Measurements from ENCODE around the gene POLN.

The POLN gene

DNA sequence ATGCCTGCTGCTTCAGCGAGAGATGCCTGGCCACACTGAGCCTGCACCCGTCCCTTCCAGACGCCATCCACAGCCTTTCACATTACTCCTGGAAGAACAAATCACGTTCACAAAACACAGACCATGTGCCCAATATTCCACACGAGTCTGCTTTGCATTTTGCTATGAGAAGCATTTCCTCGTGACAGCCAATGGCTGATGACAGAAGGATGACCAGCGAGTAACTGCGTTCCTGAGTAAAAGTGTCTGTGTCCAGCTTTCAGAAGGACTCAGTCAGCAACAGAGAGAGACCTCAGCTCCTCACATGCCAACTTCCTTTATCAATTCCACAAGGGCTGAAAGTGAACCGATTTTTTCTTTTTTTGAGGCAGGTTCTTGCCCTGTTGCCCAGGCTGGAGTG lies 163.3 kb downstream of the POLN start:
- no peak for DNase-seq

DNA sequence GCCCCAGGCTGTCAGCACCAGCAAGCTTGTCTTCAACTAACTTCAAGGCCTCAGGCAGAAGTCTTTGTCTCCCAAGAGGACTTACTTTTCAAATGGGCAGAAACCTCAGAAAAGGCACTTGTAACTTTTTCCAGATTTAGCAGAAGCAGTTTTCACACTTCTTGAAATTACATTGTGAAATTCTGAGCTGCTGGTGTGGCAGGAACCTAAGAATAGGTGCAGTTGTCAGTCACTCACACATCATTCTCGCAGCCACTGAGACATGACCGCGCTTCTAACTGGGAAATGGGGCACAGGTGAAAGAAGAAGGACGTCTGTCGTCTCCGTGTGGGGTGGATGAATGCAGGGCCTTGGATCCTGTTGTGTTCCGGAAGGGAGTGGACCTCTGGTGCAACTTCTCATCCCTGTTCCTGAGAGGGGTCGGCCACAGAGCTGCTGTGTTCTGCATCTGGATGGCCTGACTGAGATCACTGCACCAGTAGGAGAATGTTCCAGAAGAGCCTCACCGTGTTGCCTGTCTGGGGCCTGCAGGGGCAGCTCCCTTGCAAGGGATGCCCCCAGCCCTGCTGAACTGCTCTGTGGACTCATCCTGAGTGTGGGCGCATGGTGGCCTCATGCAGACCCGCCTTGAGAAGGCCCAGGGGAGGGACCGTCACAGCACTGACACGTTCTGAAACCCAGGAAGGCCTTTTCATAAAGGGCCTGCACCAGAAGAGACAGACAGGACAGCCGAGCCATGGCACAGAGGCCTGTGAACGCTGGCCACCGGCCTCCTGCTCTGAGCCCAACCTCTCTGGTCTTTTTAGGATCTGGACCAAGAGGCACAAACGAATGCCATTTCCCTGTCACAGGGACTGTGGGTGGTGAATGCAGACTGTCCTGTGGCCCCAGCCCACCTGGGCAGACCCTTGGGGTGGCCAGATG lies 164.1 kb downstream of the POLN start:
- DNase-seq, result peak; percentile 11

DNA sequence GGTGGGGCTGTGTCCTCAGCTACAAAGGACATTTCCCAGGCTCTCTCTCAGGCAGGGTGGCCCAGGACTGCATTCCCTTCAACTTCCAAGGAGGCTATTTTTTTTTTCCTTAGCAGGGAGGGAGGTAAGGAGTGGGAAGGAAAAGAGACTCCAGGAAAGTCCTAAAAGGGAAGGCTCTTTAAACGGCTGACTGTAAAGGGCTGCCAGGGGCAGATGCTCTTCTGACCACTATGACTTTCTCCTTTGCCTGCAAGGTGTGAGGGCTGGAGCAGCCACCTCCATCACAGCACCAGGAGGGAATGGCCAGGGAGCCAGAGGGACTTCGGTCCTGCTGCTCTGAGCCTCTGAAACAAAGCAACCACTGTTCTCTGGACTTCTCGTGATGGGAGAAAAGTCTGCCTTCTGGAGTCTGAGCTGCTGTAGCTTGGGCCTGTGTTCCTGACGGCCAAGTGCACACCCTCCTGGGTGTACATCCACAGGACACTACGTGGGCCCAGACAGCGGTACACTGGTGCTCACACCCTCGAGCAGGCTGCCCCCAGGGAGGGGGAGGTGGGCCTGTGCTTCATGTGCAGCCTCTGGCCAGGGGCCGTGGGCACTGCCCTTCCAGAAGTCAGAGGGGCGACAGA lies 164.9 kb downstream of the POLN start:
- DNase-seq, result peak; percentile 12

DNA sequence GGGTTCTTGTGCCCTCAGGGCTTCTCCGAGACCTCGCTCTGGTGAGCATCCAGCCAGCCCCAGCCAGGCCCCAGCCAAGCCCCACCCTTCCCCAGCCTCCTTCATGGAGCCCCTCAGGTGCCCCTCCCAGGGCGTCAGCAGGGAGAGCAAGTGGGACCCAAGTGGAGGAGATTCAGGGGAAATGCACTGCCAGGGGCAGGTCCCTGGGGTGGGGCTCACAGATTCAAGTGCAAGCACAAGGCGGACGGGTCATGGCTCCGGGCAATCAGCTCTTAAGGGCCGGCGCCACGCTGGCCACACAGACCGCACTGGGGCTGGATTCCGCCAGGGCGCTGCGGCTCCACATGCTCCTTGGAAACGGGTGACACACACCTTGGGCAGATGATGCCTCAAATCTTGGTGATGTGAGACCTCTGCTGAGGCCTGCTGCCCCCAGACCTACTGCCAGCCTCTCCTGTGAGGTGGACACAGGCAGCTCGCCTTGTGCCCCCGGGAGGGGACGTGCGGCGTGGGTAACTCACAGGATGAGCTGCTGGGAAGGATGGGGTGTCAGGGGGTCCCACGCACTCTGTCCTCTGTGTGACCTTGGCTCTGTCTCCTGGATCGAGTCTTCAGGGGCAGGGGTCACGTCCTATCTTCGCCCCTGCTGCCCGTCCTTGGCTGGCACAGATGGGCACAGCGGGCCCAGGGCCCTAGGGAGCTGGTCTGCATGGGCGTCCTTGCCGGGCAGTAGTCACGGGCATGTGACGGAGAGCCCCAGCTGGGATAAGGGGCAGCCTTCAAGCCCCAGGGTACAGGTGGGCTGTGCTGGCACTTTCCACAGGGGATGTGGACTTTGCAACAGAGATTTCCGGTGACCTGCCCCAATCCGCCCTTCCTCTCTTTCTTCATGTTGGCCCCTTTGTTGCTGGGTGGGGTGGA lies 165.7 kb downstream of the POLN start:
- DNase-seq, result peak; percentile 6

DNA sequence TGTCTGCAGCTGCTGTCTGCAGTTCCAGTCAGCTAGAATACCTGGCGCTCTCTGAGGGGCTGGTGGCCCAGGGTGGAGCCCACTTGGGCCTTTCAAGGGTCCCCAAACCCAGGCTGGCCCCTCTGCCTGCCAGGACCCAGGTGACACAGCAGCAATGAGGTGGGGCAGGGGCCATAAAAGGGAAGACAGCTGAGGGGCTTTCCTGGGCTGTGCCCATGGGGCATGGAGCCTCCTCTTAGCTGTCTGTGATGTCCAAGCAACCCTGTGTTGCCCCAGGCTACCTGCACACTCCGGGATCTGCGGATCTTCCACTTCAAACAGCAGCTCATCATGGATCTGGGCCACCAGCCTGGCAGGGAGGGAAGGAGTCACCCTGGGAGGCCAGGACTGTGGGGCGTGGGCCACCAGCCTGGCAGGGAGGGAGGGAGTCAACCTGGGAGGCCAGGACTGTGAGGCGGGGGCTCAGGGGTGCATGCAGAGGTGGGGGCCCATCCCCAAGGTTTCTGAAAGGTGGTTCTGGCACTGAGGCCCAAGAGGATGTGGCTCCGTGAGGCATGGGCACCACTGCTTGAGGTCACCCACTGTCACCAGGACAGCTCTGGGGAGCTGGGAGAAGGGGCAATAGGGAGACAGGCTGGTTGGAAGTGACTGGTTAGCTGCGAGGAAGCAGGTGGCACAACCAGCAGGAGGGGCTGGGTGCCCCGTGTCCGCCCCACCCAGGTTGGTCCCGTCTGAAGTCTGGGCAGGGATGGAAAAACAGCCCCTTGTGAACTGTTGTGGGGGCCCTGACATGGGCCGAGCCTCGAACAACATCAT lies 166.5 kb downstream of the POLN start:
- DNase-seq, result peak; percentile 8

DNA sequence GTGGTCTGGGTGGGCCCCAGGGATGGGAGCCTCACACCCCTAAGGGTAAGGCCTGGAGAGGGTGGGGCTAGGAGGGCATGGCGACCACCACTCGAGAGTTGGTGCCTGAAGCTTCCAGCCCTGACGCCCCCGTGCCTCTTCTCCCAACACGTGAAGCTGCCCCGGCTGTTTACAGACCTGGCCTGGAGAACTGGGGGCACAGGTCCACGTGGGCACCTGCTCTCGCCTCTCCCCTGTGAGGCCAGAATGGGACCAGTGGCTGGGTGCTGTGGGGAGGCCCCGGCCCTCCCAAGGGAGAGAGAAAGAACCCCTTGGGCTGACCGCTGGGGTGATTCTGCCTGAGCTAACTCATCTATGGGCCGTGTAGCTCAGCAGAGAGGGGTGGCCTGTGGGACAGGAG lies 167.3 kb downstream of the POLN start:
- no peak for DNase-seq

DNA sequence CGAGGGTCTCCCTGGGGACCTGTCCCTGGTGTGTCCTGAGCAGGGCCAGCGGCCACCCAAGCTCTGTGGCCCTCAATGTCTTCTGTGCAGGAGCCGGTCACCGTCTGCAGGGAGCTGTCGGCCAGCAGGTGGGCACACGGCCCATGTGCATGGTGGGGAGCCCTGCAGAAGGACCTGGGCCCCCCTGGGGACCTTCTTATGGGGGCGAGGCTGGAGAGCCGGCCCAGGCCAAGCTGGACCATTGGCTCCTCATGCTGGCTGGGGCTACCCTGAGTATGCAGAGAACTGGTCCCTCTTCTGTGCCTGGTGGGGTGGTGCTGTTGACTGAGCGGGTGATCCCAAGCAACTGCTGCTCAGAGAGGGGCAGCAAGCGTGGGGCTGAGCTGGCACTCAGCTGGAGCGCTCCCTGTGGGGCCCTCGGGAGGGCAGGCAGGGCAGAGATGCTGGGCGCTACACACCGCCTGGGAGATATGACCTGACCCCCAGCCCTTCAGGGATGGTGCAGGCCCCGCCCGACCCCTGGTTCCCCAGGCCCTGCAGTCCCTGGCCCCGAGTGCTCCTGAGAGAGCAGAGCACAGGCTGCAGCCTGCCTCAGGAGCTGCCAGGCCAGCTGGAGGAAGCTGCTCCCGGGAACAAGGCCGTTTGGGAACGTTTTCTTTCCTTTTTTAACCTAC lies 168.0 kb downstream of the POLN start:
- no peak for DNase-seq

DNA sequence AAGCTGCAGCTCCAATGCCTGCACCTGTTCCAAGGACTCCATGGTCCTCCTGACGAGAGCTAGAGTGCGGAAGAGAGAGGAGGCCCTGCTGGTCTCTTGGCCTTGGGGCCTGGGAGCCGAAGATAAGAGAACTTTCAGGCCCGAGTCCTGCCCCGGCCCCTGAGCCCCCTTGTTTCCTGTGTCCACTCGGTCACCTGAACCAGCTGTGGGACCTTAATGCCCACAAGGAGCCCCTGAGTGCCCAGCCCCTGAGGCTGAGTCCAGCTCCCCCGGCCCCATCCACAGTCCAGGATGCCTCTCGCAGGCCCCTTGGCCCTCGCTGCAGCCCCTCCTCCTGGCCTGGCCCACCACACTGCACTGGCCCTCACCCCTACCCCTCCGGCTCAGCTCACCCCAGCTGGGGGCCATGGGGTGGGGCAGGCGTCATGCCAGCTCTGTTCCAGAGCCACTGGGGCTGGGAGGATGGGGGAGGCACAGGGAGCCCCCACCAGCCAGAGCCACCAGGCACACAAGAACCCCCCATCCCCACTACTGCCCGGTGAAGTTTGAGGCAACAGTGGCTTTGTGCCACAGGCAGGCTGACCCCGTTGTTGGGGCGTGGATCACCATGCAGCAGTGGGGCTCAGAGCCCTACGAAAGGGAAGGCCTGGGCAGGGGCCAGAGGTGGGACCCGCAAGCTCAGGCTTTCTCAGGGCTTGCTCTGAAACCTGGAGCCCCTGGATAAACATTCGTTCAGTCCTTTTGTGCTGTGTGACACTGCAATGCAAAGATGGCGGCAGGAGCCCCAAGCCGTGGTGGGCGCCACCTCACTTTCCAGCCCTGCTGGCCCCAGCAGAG lies 168.7 kb downstream of the POLN start:
- no peak for DNase-seq

DNA sequence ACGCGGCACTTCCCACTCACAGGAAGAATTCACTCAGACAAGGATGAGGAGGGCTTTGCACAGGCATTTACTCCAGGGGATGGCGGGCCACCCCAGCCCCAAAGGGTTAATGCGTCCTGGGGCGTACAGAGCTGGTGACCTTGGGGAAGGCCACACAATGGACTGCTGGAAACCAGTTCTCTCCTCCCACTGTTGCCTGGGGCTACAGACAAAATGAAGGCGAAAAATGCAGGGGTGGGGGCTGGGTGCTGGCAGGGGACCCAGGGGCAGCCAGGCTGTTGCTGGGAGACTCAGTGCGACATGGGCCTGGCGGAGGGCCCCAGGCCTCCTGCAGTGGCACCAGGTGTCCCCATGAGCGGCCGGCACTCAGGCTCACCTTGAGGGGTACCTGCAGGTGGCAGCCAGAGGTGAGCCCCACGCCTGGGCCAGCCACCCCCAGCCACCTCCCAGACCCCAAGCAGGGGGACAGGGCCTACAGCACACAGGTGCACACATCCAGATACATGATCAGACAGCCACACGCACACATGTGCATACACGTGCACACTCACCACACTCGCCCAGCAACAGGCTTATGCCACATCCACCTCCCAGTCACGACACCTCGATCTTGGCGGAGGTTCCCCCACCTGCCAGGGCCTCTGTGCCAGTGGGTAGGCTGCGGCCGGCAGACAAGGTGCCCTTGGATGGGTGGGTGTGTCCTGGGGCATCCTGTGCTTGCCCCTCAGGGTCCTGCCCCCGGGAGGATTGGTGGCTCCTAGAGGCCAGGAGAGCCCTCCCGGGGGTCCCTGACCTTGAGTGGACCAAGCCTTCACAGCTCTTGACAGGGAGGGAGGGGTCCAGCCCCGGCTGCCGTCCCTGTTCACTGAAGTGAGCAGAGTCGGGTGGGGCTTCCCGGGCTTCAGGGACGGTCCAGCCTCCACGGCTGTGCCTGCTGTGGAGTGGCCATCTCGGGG lies 169.7 kb downstream of the POLN start:
- no peak for DNase-seq

DNA sequence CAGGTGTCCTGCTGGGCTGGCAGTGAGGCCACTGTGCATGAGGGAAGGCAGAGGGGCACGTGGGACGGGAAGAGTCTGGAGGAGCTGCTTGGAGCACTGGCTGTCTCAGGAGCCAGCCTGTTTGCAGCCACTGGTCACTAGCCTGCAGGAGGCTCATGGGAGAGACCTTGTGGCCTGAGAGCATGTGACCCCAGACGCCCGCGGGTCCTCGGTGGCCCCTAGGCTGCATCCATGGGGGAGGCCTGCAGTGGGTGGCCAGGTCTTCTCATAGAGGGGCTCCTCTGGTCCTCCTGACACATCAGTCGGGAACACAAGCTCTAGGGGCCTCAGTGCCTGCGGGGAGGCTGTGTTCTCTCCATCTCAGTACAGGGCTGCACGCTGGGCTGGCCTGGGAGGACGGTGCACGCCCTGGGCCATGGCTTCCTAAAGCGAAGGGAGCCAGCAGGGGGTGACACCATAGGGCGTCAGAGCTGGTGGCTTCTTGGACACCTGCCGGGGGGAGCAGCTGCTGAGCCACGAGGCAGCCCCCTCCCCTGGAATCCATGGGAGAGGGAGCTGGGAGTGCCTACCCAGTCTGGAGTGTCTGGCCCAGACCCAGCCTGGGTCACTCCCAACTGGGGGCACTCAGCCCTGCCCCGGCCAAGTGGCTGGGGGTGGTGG lies 170.5 kb downstream of the POLN start:
- DNase-seq, result no peak

DNA sequence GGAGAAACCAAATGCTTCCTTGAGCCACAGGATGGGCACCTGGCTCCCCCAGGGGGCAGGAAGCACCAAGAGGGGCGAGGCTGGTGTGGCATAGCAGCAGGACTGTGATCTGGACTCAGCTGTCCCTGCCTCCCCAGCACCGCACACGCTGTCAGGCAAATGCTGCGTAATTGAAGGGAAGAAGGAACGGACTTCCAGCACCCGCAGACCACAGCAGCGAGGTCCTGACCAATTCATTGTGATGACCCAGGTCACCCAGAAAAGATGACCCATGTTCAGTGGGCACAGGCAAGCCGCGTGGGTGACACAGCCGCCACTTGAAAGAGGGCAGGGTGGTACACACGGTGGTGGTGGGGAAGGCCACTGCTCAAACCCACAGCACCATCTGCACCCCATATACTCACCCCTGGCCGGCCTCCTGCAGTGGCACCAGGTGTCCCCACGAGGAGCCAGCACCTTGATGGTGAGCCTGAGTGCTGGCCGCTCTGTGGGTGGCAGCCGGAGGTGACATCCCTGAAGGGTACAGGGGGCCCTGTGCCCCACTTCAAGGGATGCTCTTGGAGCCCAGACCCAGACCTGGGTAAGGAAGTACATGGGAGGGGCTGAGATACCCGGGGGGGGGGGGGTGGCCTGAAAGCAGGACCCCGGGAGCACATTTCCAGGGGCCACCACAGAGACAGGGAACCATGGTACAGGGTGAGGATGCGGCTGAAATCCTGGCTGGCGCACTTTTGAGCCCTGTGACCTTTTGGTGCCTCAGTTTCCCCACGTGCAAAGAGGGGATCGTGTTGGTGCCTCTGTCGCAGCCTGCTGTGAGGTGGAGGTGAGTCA lies 171.3 kb downstream of the POLN start:
- no peak for DNase-seq

DNA sequence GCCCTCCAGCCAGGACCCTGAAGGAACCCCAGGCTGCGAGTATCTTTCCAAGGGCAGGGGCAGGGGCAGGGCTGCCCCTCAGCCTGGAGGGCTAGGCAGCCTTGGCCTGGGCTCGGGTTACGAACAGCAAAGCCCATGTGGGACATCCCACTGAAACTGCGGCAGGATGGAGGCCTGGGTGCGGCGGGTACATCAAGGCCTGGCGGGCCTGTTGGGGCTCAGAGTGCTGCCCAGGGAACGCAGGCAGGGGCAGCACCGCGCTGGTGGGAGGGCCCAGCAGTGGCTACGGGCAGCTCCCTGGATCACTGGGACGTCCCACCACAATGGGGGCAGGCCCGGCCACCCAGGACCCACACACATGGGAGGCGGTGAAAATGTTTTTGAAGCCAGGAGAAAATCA lies 171.9 kb downstream of the POLN start:
- DNase-seq, result no peak

DNA sequence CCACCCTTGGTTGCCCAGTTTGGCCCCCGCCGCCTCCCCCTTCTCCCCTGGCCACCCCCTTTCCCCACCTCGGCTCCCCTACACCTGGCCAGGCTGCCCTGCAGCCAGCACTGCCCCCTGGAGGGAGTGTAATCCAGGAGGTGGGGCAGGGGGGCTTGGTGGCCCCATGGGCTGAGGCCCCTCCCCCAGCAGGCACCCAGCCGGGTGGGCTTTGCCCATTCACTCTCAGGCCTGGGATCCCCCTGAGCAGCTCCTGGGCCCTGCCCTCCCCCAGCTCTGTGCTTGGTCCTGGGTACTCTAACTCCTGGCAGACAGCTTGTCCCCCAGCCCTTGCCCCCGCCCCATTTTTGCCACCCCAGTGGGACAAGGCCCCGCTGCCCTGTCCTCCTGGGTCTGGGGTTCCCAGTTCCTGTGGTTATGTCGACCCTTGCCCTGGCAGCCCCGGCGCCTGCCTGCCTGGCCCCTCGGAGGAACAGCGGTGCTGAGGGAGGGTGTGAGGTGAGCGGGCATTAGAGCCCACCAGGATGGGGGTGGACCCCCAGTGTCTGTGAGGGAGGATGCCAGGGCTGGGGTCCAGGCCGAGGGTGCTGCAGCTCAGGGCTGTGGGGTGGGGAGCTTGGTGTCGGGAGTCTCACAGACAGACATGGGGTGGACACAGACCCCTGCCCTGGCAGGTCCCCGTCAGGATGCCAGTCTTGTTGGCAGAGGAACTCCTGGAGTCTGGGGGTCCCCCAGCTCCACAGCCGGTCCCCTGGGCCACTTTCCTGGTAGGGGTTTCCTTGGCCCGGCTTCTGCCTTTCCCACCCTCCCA lies 172.6 kb downstream of the POLN start:
- no peak for DNase-seq

DNA sequence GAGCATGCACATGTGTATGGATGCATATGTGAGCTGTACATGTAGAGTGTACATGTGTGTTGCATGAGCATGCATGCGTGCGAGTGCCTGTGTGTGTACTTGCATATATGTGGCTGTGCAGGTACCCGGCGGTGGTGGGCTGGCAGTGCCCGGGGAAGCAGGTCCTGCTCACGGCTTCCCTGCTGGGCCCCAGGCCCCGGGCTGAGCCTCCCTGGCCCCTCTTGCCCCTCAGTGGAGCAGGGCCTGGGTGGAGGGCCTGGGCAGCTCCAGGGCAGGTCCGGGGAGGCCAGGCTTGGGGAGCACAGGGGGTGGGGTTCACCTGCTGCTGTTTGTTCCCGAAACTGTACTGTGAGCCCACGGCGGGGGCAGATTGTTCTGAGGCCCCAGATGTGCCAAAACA lies 173.4 kb downstream of the POLN start:
- no peak for DNase-seq

DNA sequence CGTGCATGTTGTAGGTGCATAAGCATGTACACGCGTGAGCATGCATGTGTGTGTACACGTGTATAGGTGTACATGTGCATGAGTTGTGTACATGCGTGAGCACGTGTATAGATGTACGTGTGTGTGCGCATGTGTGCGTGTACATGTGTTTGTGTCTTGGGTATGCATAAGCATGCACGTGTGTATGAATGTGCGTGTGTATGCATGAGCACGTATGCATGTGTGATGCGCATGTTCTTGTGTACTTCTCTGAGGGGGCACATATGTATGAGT lies 173.8 kb downstream of the POLN start:
- DNase-seq, result no peak

DNA sequence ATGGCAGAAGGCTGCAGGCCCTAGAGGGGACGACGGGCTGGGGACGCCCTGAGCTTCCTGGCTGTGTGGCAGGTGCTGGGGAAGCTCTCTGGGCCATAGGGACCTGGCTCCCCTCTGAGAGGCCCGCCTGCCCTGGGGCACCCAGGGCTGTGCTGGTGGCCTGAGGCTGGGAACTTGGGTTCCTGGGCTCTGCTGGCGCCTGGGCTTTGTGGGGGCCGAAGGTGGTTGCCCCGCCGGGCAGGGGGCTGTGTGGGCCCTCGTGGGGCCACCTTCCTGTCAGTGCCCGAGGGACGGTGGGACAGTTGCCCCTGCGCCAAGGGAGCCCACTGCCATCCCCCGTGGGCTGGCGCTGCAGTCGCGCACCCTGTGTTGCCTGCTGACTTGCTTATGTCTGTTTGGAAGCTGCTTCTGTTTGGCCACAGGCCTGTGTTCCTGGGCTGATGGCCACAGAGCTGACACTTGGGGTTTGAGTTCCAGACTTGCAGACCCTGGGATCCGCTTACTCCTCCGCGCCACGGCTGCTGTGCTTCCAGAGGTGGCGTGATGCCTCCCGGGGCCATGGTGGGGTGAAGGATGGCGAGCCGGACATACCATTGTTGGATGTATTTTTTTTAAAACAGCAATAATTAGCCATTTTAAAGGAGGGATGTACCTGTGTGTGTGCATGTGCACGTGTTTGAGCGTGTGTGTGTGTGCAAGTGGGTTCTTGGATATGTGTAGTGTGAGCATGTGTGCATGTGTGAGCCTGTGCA lies 174.3 kb downstream of the POLN start:
- no peak for DNase-seq

Data from activated T-cell treated with anti-CD3 and anti-CD28 coated beads, Interleukin-2, amount 50 U/mL, for 1 hour (primary cell).